Measurements from ENCODE around the gene CAMTA1.

CAMTA1 gene

GRCh38 chr1:6928106-6928885 is 143.0 kb downstream of the CAMTA1 start:
- no peak for DNase-seq (ENCODE audit: low spot score)

- no peak for DNase-seq (ENCODE audit: low spot score)
Measured at GRCh38 chr1:6930732-6931300, 145.6 kb downstream of the CAMTA1 start.

- DNase-seq (ENCODE audit: low spot score): no peak
Measured at GRCh38 chr1:6935361-6935883, 150.2 kb downstream of the CAMTA1 start.

GRCh38 chr1:6935911-6936690 is 150.8 kb downstream of the CAMTA1 start:
- no peak for DNase-seq (ENCODE audit: low spot score)

GRCh38 chr1:6937048-6937447 is 151.8 kb downstream of the CAMTA1 start:
- DNase-seq (ENCODE audit: low spot score): no peak

- DNase-seq (ENCODE audit: low spot score): no peak
Measured at GRCh38 chr1:6939363-6939762, 154.1 kb downstream of the CAMTA1 start.

- no peak for DNase-seq (ENCODE audit: low spot score)
Measured at GRCh38 chr1:6941786-6942185, 156.5 kb downstream of the CAMTA1 start.

GRCh38 chr1:6942990-6943389 is 157.7 kb downstream of the CAMTA1 start:
- no peak for DNase-seq (ENCODE audit: low spot score)

GRCh38 chr1:6944434-6944833 is 159.2 kb downstream of the CAMTA1 start:
- DNase-seq (ENCODE audit: low spot score): no peak

- no peak for DNase-seq (ENCODE audit: low spot score)
Measured at GRCh38 chr1:6947952-6948351, 162.7 kb downstream of the CAMTA1 start.

- no peak for DNase-seq (ENCODE audit: low spot score)
Measured at GRCh38 chr1:6948416-6948815, 163.2 kb downstream of the CAMTA1 start.

GRCh38 chr1:6948861-6949260 is 163.6 kb downstream of the CAMTA1 start:
- DNase-seq (ENCODE audit: low spot score): no peak

- no peak for DNase-seq (ENCODE audit: low spot score)
Measured at GRCh38 chr1:6950001-6950765, 164.9 kb downstream of the CAMTA1 start.

GRCh38 chr1:6951536-6951935 is 166.3 kb downstream of the CAMTA1 start:
- DNase-seq (ENCODE audit: low spot score): no peak

- no peak for DNase-seq (ENCODE audit: low spot score)
Measured at GRCh38 chr1:6953216-6953615, 168.0 kb downstream of the CAMTA1 start.

GRCh38 chr1:6953907-6954364 is 168.7 kb downstream of the CAMTA1 start:
- no peak for DNase-seq (ENCODE audit: low spot score)

GRCh38 chr1:6954591-6954990 is 169.3 kb downstream of the CAMTA1 start:
- no peak for DNase-seq (ENCODE audit: low spot score)

GRCh38 chr1:6955357-6956094 is 170.3 kb downstream of the CAMTA1 start:
- no peak for DNase-seq (ENCODE audit: low spot score)

- peak; percentile 90 for DNase-seq (ENCODE audit: low spot score)
Measured at GRCh38 chr1:6956488-6957159, 171.4 kb downstream of the CAMTA1 start.

GRCh38 chr1:6957341-6957740 is 172.1 kb downstream of the CAMTA1 start:
- no peak for DNase-seq (ENCODE audit: low spot score)

All from pons (tissue), 1 donor.